Right kidney (tissue), 9 donors: Measurements from ENCODE around the gene ALDH6A1.
"Not testable (repeated sequence)": the region's sequence is repeated elsewhere in the genome, so short reads cannot be mapped to it uniquely, and the experiment has no call there.

Source experiments
- DNase-seq: peaks from one replicate; pipeline ENCODE4 v3.0.0-alpha.2; 2016
- long read RNA-seq, 8 donors: transcript quantifications; one replicate each; lab custom pipeline, GENCODE V29; 2026

The ALDH6A1 gene
- long read RNA-seq, donor 1, full-length matches to known transcripts, result 14 of 14 reads
- long read RNA-seq, donor 1, partial matches to known transcripts, result 0 of 14 reads
- long read RNA-seq, donor 1, other reads (novel, unspliced or antisense), result 0 of 14 reads
- long read RNA-seq, donor 2, full-length matches to known transcripts, result 13 of 24 reads
- long read RNA-seq, donor 2, partial matches to known transcripts, result 5 of 24 reads
- long read RNA-seq, donor 2, other reads (novel, unspliced or antisense), result 6 of 24 reads
- long read RNA-seq, donor 3, full-length matches to known transcripts, result 7 of 7 reads
- long read RNA-seq, donor 3, partial matches to known transcripts, result 0 of 7 reads
- long read RNA-seq, donor 3, other reads (novel, unspliced or antisense), result 0 of 7 reads
- long read RNA-seq, donor 4, full-length matches to known transcripts, result 19 of 25 reads
- long read RNA-seq, donor 4, partial matches to known transcripts, result 0 of 25 reads
- long read RNA-seq, donor 4, other reads (novel, unspliced or antisense), result 6 of 25 reads
- long read RNA-seq, donor 5, full-length matches to known transcripts, result 18 of 18 reads
- long read RNA-seq, donor 5, partial matches to known transcripts, result 0 of 18 reads
- long read RNA-seq, donor 5, other reads (novel, unspliced or antisense), result 0 of 18 reads
- long read RNA-seq, donor 6, full-length matches to known transcripts, result 18 of 79 reads
- long read RNA-seq, donor 6, partial matches to known transcripts, result 55 of 79 reads
- long read RNA-seq, donor 6, other reads (novel, unspliced or antisense), result 6 of 79 reads
- long read RNA-seq, donor 7, result 0 reads
- long read RNA-seq, donor 8, full-length matches to known transcripts, result 27 of 37 reads
- long read RNA-seq, donor 8, partial matches to known transcripts, result 10 of 37 reads
- long read RNA-seq, donor 8, other reads (novel, unspliced or antisense), result 0 of 37 reads

DNA sequence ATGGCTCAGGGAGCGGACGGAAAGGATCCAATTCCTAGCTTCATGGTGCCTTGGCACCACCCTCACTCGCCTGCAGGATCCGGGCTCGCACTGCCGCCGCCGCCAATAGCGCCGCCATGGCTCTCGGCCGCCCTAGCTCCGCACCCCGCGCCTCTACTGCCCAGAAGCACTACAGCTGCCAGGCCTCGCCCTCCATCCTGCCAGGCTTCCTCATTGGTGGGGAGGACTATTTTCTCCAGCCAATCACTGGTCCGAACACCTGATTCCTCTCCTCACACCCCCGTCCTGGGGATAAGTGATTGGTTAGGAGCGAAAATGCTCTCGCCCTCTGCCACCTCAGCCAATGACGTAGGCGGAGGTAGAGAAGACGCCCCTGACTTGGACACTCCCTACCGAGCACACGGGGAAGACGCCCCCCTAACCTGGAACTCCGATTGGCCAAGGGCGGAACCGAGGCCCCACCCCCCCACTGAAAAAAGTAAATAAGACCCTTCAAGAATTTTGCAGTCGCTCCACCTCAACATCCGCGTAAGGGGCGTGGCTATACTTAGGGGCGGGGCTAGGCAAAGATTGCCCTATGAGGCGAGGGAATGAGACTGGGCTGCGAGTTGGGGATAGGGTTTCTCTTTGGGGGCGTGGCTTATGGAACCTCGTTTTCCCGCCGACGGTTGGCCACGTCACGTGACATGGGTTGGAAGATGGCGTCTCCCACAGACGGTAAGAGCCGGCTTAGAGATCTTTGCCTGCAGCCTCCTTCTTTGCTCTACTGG is at the start of gene ALDH6A1, which contains the start of gene LIN52:
Gene ALDH6A1 (minus strand): TSS at position 177 of the 770 bp plus-strand sequence. CDS start 59 bp downstream, at position 118.
Gene LIN52 (plus strand): TSS at position 680 of the 770 bp plus-strand sequence. CDS start 19 bp downstream, at position 699.
- DNase-seq, result peak; percentile 93

DNA sequence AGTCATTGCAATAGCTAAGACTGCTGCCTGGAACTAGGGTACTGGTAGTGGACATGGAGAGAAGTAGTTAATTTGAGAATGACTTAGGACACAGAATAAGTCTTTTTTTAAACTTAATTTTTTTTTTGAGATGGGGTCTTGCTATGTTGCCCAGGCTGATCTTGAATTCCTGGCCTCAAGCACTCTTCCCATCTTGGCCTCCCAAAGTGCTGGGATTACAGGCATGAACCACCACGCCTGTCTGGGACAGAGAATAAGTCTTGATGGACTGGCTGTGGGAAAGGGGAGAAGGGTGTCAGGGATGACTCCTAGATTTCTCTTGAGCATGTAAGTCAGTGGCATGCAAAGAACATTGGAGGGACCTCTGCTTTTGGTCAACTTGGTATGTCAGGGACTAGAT is 43.4 kb upstream of the ALDH6A1 start:
- DNase-seq, result no peak

DNA sequence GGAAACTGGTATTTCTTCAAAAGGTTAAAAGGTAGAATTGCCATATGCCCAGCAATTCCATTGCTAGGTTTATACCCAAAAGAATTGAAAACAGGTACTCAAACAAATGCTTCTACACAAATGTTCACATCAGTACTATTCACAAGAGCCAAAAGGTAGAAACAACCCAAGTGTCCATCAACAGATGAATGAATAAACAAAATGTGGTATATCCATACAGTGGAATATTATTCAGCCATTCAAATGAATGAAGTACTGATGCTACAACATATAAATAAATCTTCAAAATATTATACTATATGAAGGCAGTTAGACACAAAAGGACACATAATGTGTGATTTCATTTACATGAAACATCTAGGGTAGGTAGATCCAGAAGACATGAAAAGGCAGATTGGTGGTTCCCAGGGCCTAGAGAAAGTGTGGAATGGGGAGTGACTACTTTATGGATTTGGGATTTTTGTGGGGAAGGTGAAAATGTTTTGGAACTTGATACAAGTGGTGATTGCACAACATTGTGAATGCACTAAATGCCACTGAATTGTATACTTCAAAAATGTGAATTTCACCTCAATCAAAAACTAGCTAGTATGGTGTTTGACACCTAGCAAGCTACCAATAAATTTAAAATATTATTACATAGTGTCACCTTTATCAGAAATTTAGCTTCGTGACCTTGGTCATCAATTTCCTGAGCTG is 42.2 kb upstream of the ALDH6A1 start:
- no peak for DNase-seq

DNA sequence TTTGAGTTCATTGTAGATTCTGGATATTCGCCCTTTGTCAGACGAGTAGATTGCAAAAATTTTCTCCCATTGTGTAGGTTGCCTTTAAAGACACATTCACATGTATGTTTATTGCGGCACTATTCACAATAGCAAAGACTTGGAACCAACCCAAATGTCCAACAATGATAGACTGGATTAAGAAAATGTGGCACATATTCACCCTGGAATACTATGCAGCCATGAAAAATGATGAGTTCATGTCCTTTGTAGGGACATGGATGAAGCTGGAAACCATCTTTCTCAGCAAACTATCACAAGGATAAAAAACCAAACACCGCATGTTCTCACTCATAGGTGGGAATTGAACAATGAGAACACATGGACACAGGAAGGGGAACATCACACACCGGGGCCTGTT is 41.2 kb upstream of the ALDH6A1 start:
- DNase-seq, result not testable (repeated sequence)

DNA sequence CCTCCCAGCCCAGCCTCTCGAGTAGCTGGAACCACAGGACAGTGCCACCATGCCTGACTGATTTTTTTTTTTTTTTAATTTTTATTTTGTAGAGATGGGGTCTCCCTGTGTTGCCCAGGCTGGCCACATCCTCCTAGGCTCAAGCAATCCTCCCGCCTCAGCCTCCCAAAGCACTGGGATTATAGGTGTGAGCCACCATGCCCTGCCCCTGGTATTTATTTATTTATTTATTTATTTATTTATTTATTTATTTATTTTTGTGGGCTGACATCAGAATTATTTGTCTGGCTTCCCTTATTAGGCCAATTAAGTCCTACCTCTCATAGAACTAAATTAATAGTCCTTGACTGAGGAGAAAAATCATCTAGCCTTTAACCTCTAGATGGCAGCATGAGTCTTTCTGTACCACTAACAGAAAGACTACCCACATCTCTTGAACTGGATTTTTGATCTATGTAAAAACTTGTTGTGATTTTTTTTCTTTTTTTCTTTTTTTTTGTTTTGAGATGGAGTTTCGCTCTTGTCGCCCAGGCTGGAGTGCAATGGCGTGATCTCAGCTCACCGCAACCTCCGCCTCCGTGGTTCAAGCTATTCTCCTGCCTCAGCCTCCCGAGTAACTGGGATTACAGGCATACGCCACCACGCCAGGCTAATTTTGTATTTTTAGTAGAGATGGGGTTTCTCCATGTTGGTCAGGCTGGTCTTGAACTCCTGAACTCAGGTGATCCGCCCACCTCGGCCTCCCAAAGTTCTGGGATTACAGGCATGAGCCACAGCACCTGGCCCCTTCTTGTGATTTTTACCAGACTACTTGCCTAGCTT is 27.4 kb upstream of the ALDH6A1 start:
- peak; percentile 11 for DNase-seq

DNA sequence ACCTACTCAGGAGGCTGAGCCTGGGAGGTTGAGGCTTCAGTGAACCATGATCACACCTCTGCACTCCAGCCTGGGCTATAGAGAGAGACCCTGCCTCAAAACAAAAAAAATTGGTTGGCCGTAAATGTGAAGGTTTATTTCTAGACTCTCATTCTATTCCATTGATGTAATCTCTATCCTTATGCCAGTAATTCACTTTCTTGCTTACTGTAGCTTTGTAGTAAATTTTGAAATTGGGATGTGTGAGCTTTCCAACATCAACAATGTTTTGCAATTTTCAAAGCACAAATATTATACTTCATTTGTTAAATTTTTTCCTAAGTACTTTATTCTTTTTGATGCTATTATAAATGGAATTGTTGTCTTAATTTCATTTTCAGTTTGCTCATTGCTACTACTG is 25.1 kb upstream of the ALDH6A1 start:
- no peak for DNase-seq

DNA sequence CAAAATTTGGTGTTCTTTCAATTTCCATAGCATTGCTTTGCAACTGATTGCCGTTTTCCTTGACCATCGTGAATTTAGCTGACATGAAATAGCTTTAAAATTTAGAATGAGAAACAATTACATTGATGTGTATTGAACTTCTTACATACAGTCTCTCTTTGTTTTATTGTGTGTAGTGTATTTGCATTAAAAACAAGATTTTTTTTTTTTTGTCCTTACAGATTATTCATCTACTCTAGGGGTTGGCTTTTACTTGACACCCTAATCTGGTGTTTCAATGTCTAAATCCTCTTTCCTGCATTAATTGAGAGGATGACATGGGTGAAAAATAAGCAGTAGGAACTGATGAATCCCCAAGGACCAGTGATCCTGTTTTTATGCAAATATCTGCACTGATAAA is 21.1 kb upstream of the ALDH6A1 start:
- no peak for DNase-seq

DNA sequence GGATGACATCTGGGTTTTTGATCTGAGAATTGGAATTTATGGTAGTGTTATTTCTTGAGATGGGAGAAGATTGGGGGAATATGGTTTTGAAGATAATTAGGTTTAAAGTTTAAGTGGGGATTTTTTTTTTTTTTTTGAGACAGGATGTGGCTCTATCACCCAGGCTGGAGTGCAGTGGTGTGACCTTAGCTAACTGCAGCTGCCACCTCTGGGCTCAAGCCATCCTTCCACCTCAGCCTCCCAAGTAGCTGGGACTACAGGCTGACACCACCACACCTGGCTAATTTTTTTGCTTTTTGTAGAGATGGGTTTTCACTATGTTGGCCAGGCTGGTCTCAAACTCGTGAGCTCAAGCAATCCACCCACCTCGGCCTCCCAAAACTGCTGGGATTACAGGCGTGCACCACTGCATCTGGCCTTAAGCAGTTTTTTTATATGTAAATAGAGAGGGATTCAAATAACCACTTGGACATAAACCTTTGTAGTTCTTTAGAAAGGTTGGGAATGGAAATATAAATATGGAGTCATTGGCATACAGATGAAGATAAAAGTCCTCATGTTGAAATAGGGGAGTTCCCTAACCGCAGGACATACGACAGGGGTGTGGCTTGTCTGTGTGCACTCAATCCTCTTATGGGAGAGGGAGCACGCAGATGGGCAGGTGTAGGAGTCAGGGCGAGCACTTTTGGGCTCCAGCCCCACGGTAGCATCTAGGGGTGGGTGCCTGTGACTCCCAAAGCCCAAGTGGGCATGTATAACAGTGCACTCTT is 5.2 kb upstream of the ALDH6A1 start:
- DNase-seq, result no peak

DNA sequence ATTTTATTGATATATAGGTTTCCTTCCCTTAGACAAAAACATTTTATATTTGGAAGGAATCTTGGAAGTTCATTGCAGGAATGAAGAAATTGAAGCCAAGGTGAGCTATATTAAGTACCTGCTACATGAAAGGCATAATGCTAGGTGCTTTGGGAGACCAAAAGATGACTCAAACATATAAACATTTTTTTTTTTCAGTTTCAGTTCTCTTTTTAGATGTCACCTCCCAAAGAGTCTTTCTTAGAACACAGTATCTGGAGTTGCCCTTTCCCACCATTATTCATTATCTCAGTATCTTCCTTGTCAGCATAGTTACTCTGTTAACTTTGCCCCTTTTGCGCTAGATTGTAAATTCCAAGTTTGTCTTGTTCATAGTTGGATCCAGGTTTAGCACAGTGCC is 1.6 kb upstream of the ALDH6A1 start:
- DNase-seq, result no peak

DNA sequence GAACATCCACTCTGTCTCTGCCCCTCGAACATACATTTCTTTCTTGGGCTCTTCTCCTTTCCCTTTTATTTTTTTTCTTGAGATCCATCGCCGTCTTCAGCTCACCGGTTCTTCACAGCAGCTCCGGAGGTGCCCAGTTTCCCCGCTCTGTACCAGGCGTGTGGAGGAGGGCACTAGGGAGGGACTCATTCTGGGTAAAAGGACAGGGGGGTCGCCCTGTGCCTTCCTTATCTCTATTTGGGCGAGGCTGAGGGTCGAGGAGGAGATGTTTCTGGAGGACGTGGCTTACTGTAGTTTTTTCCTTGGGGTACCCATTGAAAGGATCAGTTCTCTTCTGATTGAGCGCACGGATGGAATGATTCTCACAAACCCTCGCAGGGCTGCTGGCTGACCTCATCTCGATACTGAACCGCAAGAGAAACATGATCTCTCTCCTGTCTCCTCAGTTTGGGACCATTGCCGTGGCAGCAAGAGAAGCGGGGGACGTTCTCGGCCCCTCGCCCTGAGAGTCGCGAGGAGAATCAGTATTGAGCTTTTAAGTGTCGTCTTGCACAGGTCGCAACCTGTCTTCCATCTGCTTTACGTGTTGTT is 889 bp upstream of the ALDH6A1 start:
- no peak for DNase-seq

DNA sequence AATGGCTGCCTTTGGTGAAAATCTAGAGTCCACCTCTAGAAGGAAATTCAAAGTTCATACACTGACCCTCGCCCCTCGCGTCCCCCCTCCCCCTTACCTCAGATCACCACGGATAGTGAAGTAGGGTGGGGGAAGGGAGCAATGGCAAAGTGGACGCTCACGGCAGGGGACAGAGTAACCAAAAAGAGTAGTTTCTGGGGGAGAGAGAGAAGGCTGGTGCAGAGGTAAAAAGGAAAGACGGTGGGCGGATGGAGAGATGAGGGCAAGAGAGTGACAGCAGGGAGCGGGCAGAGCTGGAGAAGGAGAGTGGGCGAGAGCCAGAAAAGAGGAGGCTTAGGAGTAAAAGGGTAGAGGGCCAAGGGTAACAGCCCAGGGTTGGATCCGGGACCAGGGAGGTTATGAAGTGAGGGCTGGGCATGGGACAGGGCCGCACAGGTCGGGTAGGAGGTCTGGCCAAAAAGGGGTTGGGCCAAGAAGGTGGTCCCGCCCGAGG is 423 bp downstream of the ALDH6A1 start:
- no peak for DNase-seq

DNA sequence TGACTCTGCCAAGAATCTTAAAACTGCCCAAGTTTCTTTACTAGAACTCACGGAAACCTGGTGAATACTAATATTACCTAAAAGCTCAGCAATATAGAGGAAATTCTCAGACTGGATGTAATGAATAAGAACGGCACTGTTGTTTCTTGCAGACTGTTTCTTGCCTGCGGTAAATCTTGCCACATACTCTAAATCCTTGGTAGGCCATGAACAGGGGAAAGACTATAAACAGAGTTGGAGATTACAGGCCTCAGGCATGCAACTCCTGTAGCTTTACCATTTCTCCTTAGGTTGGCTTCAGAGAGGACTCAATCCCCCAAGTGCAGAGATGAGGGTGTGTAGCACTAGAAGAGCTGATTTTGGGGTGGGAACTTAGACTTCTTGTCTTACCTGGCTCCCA is 1.1 kb downstream of the ALDH6A1 start:
- DNase-seq, result no peak

DNA sequence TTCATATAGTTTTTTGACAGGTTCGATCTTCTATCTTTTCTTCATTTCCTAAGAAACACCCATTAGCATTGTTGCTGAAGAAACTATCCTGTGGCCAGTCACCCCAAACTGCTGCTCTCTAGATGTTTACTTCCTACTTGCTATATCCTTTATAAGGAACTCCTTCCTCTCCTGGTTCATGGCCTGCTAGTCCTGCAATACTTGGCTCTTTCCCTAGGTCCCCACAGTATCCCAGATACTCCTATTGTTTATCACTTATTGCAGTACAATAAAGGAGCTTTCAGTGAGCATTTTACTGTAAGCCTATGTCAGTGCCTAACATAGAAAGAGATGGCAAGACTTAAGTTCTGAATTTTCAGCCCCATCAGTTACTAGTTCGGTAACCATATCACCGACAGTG is 2.8 kb downstream of the ALDH6A1 start:
- no peak for DNase-seq

DNA sequence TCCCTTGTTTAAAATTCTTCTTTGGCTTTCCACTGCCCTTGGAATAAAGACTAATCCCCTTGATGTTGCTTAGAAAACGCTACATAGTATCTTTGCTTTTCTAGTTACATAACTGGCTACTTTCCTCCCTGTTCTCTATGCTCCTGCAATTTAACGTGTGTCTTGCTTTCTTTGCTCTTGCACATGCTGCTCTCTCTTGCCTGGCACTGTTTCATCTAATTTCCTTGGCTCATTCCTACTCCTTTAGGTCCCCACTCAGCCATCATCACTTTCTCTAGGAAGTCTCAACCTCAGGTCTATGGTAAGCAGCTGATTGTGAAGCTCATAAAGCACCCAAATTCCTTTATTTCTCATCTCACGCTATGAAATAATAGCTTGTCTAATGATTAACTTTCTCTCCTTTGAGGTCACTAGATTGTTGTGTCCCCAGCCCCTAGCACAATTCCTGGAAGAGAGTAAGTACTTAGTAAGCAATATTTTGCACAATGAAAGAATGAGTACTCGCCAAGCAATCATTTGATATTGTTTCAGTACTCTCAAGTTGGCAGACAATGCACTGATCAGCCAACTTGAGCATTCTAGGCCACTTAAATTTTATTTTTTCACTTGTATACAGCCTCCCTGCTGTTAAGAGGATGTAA is 3.3 kb downstream of the ALDH6A1 start:
- no peak for DNase-seq

DNA sequence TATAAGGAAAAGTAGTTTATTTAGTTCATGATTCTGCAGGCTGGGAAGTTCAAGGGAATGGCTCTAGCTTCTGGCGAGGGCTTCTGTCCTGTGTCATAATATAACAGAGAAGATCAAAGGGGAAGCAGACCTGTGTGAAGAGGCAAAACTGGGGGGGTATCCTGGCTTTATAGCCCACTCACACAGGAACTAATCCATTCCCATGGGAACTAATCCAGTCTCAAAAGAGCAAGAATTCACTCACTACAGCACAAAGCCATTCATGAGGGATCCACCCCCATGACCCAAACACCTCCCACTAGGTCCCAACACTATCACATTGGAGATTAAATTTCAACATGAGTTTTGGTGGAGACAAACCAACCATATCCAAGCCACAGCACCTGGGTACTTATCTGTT is 6.9 kb downstream of the ALDH6A1 start:
- no peak for DNase-seq

DNA sequence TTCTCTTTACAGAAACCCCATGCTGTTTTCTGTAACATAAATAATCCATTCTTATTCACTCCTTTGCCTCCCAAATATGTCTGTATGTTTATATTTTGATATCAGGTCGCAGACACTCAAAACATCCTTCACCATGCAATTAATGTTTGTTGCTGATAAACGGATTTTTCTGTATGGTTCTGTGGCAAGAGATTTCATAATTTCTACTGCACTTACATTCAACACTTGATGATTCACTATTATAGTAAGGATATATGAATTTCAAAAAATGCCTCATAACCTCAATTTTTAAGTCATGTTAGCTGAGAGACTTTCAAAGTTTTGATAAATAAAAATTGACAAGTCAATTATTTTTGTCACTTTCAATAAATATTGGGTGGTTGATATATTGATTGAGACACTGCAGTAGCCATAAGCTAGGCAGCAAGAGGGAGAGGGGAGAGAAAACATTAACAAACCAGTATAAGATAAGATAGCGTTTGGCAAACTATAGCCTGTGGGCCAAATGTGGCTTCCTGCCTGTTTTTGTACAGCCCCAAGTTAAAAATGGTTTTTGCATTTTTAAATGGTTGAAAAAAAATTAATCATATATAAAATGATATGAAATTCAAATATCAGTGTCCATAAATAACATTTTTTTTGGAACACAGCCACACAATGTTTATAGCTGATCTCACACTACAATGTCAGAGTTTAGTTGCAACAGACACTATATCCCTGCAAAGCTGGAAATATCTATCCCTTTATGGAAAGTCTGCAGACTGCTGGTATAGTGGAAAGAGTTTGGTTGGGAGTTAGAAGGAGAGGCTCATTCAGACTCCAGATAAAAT is 18.3 kb downstream of the ALDH6A1 start:
- DNase-seq, result no peak

DNA sequence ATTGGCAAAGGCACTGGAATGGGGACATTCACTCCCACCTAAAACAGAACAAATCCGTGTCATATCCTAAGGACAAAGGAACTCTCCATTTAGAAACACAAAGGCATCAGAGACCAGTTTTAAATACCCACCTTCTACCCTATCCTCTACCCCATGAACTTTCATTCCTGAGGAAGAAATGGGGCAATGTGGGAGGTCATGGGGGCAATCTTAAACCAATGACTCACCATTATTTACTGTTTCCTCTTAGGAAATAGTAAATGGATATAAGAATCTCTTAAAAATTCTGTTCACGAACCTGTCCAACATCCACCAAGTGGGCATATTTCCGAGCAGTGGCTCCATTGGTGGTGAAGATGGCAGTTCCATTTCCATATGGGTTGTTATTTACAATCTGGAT is 19.4 kb downstream of the ALDH6A1 start:
- DNase-seq, result no peak

DNA sequence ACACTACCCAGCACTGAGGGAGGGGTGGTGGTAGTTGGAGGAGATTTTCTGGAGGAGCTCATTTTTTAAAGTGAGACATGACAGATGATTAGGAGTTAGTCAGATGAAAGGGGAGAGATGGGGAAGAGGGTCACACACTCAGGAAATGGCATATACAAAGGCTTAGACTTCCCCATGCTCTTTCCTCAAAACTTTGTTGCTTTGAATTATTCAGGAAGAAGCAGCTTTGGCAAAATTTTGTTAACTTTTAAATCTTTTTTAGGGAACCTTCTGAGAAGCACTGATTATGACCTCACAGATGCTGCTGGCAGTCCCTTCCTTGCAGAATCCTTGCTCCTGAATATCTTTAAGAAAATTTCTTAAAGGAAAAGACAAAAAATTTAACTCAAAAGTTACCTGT is 19.8 kb downstream of the ALDH6A1 start:
- no peak for DNase-seq
